ENCODE data around the gene EEPD1.

DNA sequence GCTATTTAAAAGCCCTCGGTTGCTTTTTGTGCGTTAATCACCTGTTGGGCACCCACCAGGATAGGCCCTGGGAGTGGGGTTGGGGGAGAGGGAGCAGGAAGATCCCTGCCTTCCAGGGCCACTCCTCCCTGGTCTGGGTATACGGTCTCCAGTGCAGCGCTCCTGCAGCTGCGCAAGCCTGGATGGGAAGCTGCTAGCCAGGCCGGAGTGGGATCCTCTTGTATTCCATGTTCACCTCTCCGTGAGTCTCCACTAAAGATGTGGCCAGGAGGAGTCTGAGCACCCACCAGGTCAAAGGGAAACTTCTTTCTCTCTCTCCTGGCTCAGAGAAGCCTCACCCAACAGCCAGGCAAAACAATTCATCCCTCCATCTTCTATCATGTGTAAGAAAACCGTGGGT is 157.8 kb downstream of the EEPD1 start:
- TF ChIP-seq POLR2A (IDR thresholded peaks at IDR 0.05) (no peak), CTCF (IDR thresholded peaks at IDR 0.05) (no peak), POLR2AphosphoS5 (IDR thresholded peaks at IDR 0.05) (no peak), EP300 (IDR thresholded peaks at IDR 0.05) (no peak)
